ENCODE data around the gene ADCY5. TPM values are rescaled to one million over a fixed set of nuclear protein-coding genes. Genes with fewer than 3 reads are reported as not detected.
A peak's percentile ranks its signal among the peaks of the same experiment; 100 is the strongest.

ADCY5 gene
- total RNA-seq, 4 donors from 2014 or later = 14.0 to 86.8 (median 41.5) TPM

GRCh38 chr3:123267821-123268220, 181.1 kb downstream of the ADCY5 start:
- TF ChIP-seq CTCF (IDR thresholded peaks at IDR 0.05) = no peak
- no peak for ATAC-seq (ENCODE audit: low FRiP score)

GRCh38 chr3:123263941-123264340, 184.9 kb downstream of the ADCY5 start:
- DNase-seq (ENCODE audit: low spot score) (no peak), ATAC-seq (ENCODE audit: low FRiP score) (no peak)
- TF ChIP-seq CTCF (IDR thresholded peaks at IDR 0.05) = no peak

More at GRCh38 chr3:123267821-123268220, 181.1 kb downstream of the ADCY5 start:
- no peak for DNase-seq (ENCODE audit: low spot score)

- ATAC-seq (ENCODE audit: low FRiP score) = no peak
- no peak for TF ChIP-seq CTCF (IDR thresholded peaks at IDR 0.05)
Measured at GRCh38 chr3:123262868-123263267, 186.0 kb downstream of the ADCY5 start.

GRCh38 chr3:123262226-123262625, 186.7 kb downstream of the ADCY5 start:
- DNase-seq (ENCODE audit: low spot score) = no peak
- TF ChIP-seq CTCF (IDR thresholded peaks at IDR 0.05) = no peak
- ATAC-seq (ENCODE audit: low FRiP score) = no peak

More at GRCh38 chr3:123262868-123263267, 186.0 kb downstream of the ADCY5 start:
- DNase-seq (ENCODE audit: low spot score) = no peak

- TF ChIP-seq CTCF (IDR thresholded peaks at IDR 0.05) = no peak
- no peak for ATAC-seq (ENCODE audit: low FRiP score)
- no peak for DNase-seq (ENCODE audit: low spot score)
Measured at GRCh38 chr3:123261666-123262065, 187.2 kb downstream of the ADCY5 start.

- no peak for DNase-seq (ENCODE audit: low spot score)
- no peak for TF ChIP-seq CTCF (IDR thresholded peaks at IDR 0.05)
Measured at GRCh38 chr3:123258811-123259420, 190.0 kb downstream of the ADCY5 start.

GRCh38 chr3:123258359-123258758, 190.5 kb downstream of the ADCY5 start:
- TF ChIP-seq CTCF (IDR thresholded peaks at IDR 0.05) = no peak
- DNase-seq (ENCODE audit: low spot score) = no peak
- no peak for ATAC-seq (ENCODE audit: low FRiP score)

More at GRCh38 chr3:123258811-123259420, 190.0 kb downstream of the ADCY5 start:
- ATAC-seq (ENCODE audit: low FRiP score) = peak; percentile 71
